Immature natural killer cell (primary cell): Measurements from ENCODE around the gene CHCHD6. TPM values are rescaled to one million over a fixed set of nuclear protein-coding genes. Genes with fewer than 3 reads are reported as not detected.

Source experiments
- DNase-seq, 3 donors: peaks; one replicate each; pipeline ENCODE4 v3.0.0; 2022; ENCODE audit warnings: mixed read lengths in 1 of 3
- H3K27ac Mint-ChIP-seq, 6 donors: one replicate each; pipeline ENCODE4 v1.8.0; 2020; ENCODE audit warnings: mixed read lengths in 6 of 6, mild to moderate bottlenecking in 5 of 6, inconsistent platforms in 4 of 6, moderate library complexity in 3 of 6
- H3K27me3 Mint-ChIP-seq, 3 donors: one replicate each; pipeline ENCODE4 v1.8.0; 2020 to 2021; ENCODE audit warnings: low read depth in 3 of 3, mild to moderate bottlenecking in 3 of 3, mixed read lengths in 3 of 3, moderate library complexity in 3 of 3, inconsistent platforms in 1 of 3
- H3K36me3 Mint-ChIP-seq, 3 donors: one replicate each; pipeline ENCODE4 v1.8.0; 2020; ENCODE audit warnings: mixed read lengths in 3 of 3, inconsistent platforms in 2 of 3, mild to moderate bottlenecking in 2 of 3
- H3K4me1 Mint-ChIP-seq, 2 donors: one replicate each; pipeline ENCODE4 v1.8.0; 2020; ENCODE audit warnings: inconsistent platforms in 2 of 2, mild to moderate bottlenecking in 2 of 2, mixed read lengths in 2 of 2, moderate library complexity in 1 of 2
- H3K4me3 Mint-ChIP-seq, 5 donors: one replicate each; pipeline ENCODE4 v1.8.0; 2020; ENCODE audit warnings: mild to moderate bottlenecking in 5 of 5, mixed read lengths in 5 of 5, inconsistent platforms in 3 of 5, moderate library complexity in 3 of 5
- H3K9me3 Mint-ChIP-seq, 6 donors: one replicate each; pipeline ENCODE4 v1.8.0; 2020; ENCODE audit warnings: mild to moderate bottlenecking in 6 of 6, mixed read lengths in 6 of 6, inconsistent platforms in 4 of 6, moderate library complexity in 3 of 6
- polyA plus RNA-seq, 3 donors: library from polyadenylated mRNA; unstranded; fragments of 300-500 nt; fragmentation: Illumina TruSeq; gene quantifications; one replicate each; pipeline ENCODE4 v1.2.3, GENCODE V29; 2021

The CHCHD6 gene
- polyA plus RNA-seq, 3 donors from 2014 or later: 9.7 to 12.9 (median 9.7) TPM

DNA sequence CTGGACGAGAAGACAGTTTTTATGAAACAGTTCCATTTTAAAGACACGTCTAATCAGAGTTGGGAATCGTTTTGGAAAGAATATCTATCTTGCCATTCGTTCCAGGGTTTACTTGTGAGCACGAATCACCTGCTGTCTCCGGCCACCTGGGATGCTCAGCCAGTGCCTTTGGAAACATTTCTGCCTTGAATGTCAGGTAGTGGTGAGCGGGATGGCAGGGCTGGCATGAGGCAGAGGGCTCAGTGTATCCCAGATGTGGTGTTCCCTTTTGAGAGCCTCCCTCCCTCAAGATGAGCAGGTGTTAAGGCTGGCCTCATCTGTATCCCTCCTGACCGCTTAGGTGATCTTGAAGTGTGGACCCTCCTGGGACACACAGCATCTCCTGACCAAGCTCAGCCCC is 231.0 kb downstream of the CHCHD6 start:
- peaks cover 0 to 5% of the 10 kb centered on the region in 2 donors for H3K4me1 Mint-ChIP-seq
- peaks cover 0 to 3% (median 2%) of the 10 kb centered on the region in 3 donors for H3K36me3 Mint-ChIP-seq
- H3K9me3 Mint-ChIP-seq: no peaks in the 10 kb centered on the region
- peaks cover 2 to 8% (median 5%) of the 10 kb centered on the region in 3 donors for H3K27me3 Mint-ChIP-seq
- no peak overlapping the region for H3K27ac Mint-ChIP-seq
- DNase-seq: no peak
- no peak overlapping the region for H3K4me3 Mint-ChIP-seq

DNA sequence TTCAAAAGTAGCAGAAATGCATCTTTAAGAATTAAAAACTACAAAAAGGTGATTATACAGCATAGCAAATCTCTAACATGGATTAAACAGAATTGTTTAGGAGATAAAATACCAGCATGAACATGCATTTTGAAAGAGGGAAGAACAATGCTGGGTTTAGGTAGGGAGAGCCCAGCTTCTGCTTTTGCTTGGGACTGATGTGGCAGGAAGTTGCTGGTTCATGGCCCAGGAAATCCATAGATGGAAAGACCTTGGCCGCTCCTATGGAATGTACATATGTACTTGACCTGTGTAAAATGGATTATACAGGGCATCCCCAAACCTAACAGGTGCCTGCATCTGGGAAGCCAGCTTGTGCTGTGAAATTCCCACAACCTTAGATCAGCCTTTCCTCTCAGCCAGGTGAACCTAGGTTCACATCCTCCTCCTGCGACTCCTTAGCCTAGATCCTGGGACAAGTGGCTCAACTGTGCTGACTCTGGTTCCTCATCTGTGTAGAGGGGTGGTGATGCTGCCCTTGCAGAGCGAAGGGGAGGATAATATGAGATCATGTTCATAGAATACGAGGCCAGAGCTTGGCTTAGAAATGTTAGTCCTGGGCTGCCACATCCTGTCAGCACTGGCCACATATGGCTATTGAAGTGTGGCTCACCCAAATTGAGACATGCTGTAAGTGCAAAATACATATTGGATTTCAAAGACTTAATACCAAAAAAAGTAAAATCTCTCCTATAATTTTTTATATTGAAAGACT is 231.9 kb downstream of the CHCHD6 start:
- Mint-ChIP-seq H3K9me3 (no peaks in the 10 kb centered on the region), H3K27ac (no peak overlapping the region), H3K27me3 (peaks cover under 1 to 8% (median 5%) of the 10 kb centered on the region in 3 donors), H3K36me3 (peaks cover 0 to 3% (median 0%) of the 10 kb centered on the region in 3 donors), H3K4me1 (peaks cover 0 to 5% of the 10 kb centered on the region in 2 donors), H3K4me3 (no peak overlapping the region)
- DNase-seq: no peak

GRCh38 chr3:126936853-126937425 is 232.9 kb downstream of the CHCHD6 start:
- Mint-ChIP-seq H3K4me3 (no peak overlapping the region), H3K36me3 (peaks cover 0 to 3% (median 0%) of the 10 kb centered on the region in 3 donors), H3K27me3 (peaks cover 0 to 8% (median 5%) of the 10 kb centered on the region in 3 donors), H3K27ac (no peak overlapping the region), H3K4me1 (peaks cover 0 to 5% of the 10 kb centered on the region in 2 donors), H3K9me3 (no peaks in the 10 kb centered on the region)
- DNase-seq: no peak

- peaks cover 0 to 10% (median 5%) of the 10 kb centered on the region in 3 donors for H3K27me3 Mint-ChIP-seq
- H3K36me3 Mint-ChIP-seq: peaks cover 0 to 3% (median 0%) of the 10 kb centered on the region in 3 donors
- no peak overlapping the region for H3K4me3 Mint-ChIP-seq
- H3K27ac Mint-ChIP-seq: no peak overlapping the region
- DNase-seq: no peak
- peaks cover 0 to 5% of the 10 kb centered on the region in 2 donors for H3K4me1 Mint-ChIP-seq
- no peaks in the 10 kb centered on the region for H3K9me3 Mint-ChIP-seq
Observed at GRCh38 chr3:126937533-126937932, 233.5 kb downstream of the CHCHD6 start.

- DNase-seq: no peak
- no peak overlapping the region for H3K4me3 Mint-ChIP-seq
- H3K36me3 Mint-ChIP-seq: peaks cover 0 to 3% (median 0%) of the 10 kb centered on the region in 3 donors
- H3K9me3 Mint-ChIP-seq: no peaks in the 10 kb centered on the region
- peaks cover 0 to 5% of the 10 kb centered on the region in 2 donors for H3K4me1 Mint-ChIP-seq
- no peak overlapping the region for H3K27ac Mint-ChIP-seq
- peaks cover 0 to 8% (median 5%) of the 10 kb centered on the region in 3 donors for H3K27me3 Mint-ChIP-seq
Observed at GRCh38 chr3:126937973-126938372, 233.9 kb downstream of the CHCHD6 start.

GRCh38 chr3:126938520-126939337 is 234.7 kb downstream of the CHCHD6 start:
- H3K27me3 Mint-ChIP-seq: peaks cover 0 to 10% (median 5%) of the 10 kb centered on the region in 3 donors
- H3K36me3 Mint-ChIP-seq: peaks cover 0 to 3% (median 0%) of the 10 kb centered on the region in 3 donors
- no peaks in the 10 kb centered on the region for H3K9me3 Mint-ChIP-seq
- no peak for DNase-seq
- no peak overlapping the region for H3K27ac Mint-ChIP-seq
- H3K4me1 Mint-ChIP-seq: peaks cover 0 to 5% of the 10 kb centered on the region in 2 donors
- H3K4me3 Mint-ChIP-seq: no peak overlapping the region

DNA sequence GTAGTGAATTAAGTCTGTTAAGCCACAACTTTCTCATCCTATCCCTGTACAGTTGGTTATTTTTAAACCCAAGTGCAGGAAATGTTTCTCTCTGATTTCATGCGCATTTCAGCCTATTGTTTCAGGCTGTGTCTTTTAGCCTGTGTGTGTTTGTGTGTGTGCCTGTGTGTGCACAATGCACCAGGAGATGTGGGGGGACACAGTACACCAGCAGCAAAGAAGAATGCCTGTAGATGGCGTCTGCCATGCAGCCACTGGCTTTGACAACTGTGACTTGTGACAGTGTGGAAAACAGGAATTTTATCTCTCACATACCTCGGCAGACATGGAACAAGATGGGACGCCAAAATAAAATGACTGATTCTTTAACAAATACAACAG is 235.3 kb downstream of the CHCHD6 start:
- Mint-ChIP-seq H3K4me3 (no peak overlapping the region), H3K4me1 (peaks cover 0 to 5% of the 10 kb centered on the region in 2 donors), H3K27me3 (peaks cover 0 to 10% (median 5%) of the 10 kb centered on the region in 3 donors), H3K27ac (no peak overlapping the region), H3K9me3 (no peaks in the 10 kb centered on the region), H3K36me3 (no peaks in the 10 kb centered on the region)
- no peak for DNase-seq

- H3K4me3 Mint-ChIP-seq: no peak overlapping the region
- H3K9me3 Mint-ChIP-seq: no peaks in the 10 kb centered on the region
- no peak for DNase-seq
- peaks cover 0 to 5% of the 10 kb centered on the region in 2 donors for H3K4me1 Mint-ChIP-seq
- H3K27ac Mint-ChIP-seq: no peak overlapping the region
- H3K36me3 Mint-ChIP-seq: no peaks in the 10 kb centered on the region
- peaks cover 0 to 13% (median 7%) of the 10 kb centered on the region in 3 donors for H3K27me3 Mint-ChIP-seq
Observed at GRCh38 chr3:126939733-126940132, 235.7 kb downstream of the CHCHD6 start.

DNA sequence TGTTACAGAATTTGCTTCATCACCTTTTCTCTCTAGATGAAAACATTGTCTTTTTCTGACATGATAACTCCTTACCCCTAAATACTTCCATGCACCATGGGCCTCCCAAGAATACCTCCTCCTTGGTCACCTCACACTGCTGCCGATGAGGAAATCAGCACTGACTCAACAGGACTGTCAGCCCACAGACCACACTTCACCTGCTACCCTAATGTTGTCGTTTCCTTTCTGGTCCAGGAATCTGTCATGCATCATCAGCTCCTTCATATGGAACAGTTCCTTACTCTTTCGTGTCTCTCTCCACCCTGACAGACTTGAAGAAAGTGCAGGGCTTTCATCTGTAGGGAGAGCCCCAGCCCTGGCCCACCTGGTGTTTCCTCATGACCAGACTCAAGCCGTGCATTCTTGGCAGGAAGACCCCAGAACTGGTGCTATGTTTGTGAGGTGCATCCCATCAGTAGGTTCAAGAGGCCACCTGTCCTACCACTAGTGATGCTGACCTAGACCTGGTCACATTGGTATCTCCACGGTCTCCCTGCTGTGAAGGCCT is 237.8 kb downstream of the CHCHD6 start:
- H3K27ac Mint-ChIP-seq: no peak overlapping the region
- no peaks in the 10 kb centered on the region for H3K9me3 Mint-ChIP-seq
- H3K36me3 Mint-ChIP-seq: no peaks in the 10 kb centered on the region
- no peak overlapping the region for H3K4me3 Mint-ChIP-seq
- peaks cover 0 to 12% (median 7%) of the 10 kb centered on the region in 3 donors for H3K27me3 Mint-ChIP-seq
- H3K4me1 Mint-ChIP-seq: no peaks in the 10 kb centered on the region
- no peak for DNase-seq

- H3K9me3 Mint-ChIP-seq: no peaks in the 10 kb centered on the region
- H3K4me3 Mint-ChIP-seq: no peak overlapping the region
- H3K36me3 Mint-ChIP-seq: peaks cover 0 to 4% (median 0%) of the 10 kb centered on the region in 3 donors
- no peak for DNase-seq
- peaks cover 0 to 6% of the 10 kb centered on the region in 2 donors for H3K4me1 Mint-ChIP-seq
- H3K27me3 Mint-ChIP-seq: peaks cover 2 to 7% (median 7%) of the 10 kb centered on the region in 3 donors
- no peak overlapping the region for H3K27ac Mint-ChIP-seq
Observed at GRCh38 chr3:126944089-126944965, 240.3 kb downstream of the CHCHD6 start.

- no peak overlapping the region for H3K27ac Mint-ChIP-seq
- H3K4me3 Mint-ChIP-seq: no peak overlapping the region
- peaks cover 0 to 4% (median 0%) of the 10 kb centered on the region in 3 donors for H3K36me3 Mint-ChIP-seq
- no peak for DNase-seq
- H3K27me3 Mint-ChIP-seq: peaks cover 2 to 7% (median 7%) of the 10 kb centered on the region in 3 donors
- no peaks in the 10 kb centered on the region for H3K9me3 Mint-ChIP-seq
- peaks cover 0 to 6% of the 10 kb centered on the region in 2 donors for H3K4me1 Mint-ChIP-seq
Observed at GRCh38 chr3:126945171-126945721, 241.2 kb downstream of the CHCHD6 start.

DNA sequence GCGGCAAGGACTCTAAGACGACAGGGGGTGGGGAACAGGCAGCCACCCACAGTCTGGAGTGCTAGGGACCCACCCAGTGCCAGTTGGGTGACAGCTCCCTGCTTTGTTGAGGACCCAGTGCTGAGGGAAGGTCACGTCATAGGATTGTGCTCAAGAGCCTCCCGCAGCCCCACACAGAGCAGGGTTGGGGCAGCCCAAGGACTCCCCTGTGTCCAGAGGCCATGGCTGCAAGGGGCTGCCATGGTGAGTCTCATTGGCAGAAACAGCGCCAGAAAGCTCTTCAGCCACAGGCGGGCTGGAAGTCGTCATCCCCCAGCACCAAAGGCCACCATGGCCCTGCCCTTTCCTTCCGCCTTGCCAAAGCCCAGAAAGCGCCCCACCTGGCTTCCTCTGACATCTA is 241.9 kb downstream of the CHCHD6 start:
- Mint-ChIP-seq H3K4me3 (no peak overlapping the region), H3K4me1 (peaks cover 0 to 6% of the 10 kb centered on the region in 2 donors), H3K36me3 (peaks cover 0 to 4% (median 0%) of the 10 kb centered on the region in 3 donors), H3K9me3 (no peaks in the 10 kb centered on the region), H3K27me3 (peaks cover 2 to 7% (median 7%) of the 10 kb centered on the region in 3 donors), H3K27ac (no peak overlapping the region)
- DNase-seq: no peak
